Transverse colon (tissue), 4 donors: Measurements from ENCODE around the gene GLRX. TPM values are rescaled to one million over a fixed set of nuclear protein-coding genes. Genes with fewer than 3 reads are reported as not detected.

Source experiments
- DNase-seq: peaks from one replicate; pipeline ENCODE4 v3.0.0-alpha.2; 2019
- H3K27ac ChIP-seq, 4 donors: fragments of 200-600 bp; sonication (generic); 2 replicates each; pipeline ENCODE4 v1.5.1; 2016 to 2018; ENCODE audit warnings: inconsistent platforms in 4 of 4
- H3K27me3 ChIP-seq: fragments of 200-600 bp; sonication (generic); 2 replicates; pipeline ENCODE4 v1.5.1; 2017; ENCODE audit warnings: inconsistent platforms
- H3K36me3 ChIP-seq, 4 donors: fragments of 200-600 bp; sonication (generic); 2 replicates each; pipeline ENCODE4 v1.5.1; 2017 to 2019; ENCODE audit warnings: inconsistent platforms in 4 of 4
- H3K4me1 ChIP-seq, 4 donors: fragments of 200-600 bp; sonication (generic); 2 replicates each; pipeline ENCODE4 v1.5.1; 2017 to 2020; ENCODE audit warnings: inconsistent platforms in 4 of 4
- H3K4me3 ChIP-seq, 4 donors: fragments of 200-600 bp; sonication (generic); 1 replicate in 1 of 4; 2 replicates in 3 of 4; pipeline versions ENCODE4 v1.5.1 to v1.6.1; 2017 to 2019; ENCODE audit warnings: inconsistent platforms in 4 of 4
- H3K9me3 ChIP-seq, 2 donors: fragments of 200-600 bp; sonication (generic); 2 replicates each; pipeline ENCODE4 v1.5.1; 2017 to 2019; ENCODE audit warnings: inconsistent platforms in 2 of 2
- EP300 ChIP-seq: sonication (generic); formaldehyde crosslinking; IDR thresholded peaks from one replicate; pipeline ENCODE4 v1.6.1; 2017; ENCODE audit warnings: antibody characterized with exemption, low read depth
- POLR2A ChIP-seq: fragments of 450-650 bp; IDR thresholded peaks from one replicate; pipeline ENCODE4 v1.6.1; 2016; ENCODE audit warnings: antibody characterized with exemption, mild to moderate bottlenecking, moderate library complexity
- POLR2AphosphoS5 ChIP-seq, 3 donors: sonication (generic); formaldehyde crosslinking; IDR thresholded peaks; one replicate each; pipeline ENCODE4 v1.6.1; 2016; ENCODE audit warnings: antibody characterized with exemption in 3 of 3
- WGBS, 2 donors: methylation state at CpG; one replicate each; pipeline ENCODE4 v1.1.5; 2018; ENCODE audit warnings: low coverage in 1 of 2; 5-methylcytosine and 5-hydroxymethylcytosine counted together
- in situ Hi-C, 4 donors: fragments of 200-750 bp; cut with MboI; loops; one replicate each; pipeline versions ENCODE4 v1.15.0 to v1.15.1; 2017; ENCODE audit warnings: low sequenced_read_pairs in 3 of 4, low pct_ligation_motif_present in 1 of 4, low pct_unique_long_range_greater_than_20kb in 1 of 4
- intact Hi-C: fragments of 100-400 bp; cut with DNase I; formaldehyde crosslinking; loops from one replicate; pipeline ENCODE4 v1.15.1; 2023; ENCODE audit warnings: low total_unique reads
- total RNA-seq, 4 donors: library from RNA; depleted of rRNA; stranded (reverse); fragments of >200 nt; gene quantifications; one replicate each; pipeline ENCODE4 v1.1.0, GENCODE V29; 2016
- TF ChIP-seq, protein P1 (sequence below), 5 experiments: fragments of 200-600 bp in 3 of 5; fragments of 450-650 bp in 2 of 5; sonication (generic) in 3 of 5; IDR thresholded peaks; 1 replicate in 2 of 5; 2 replicates in 3 of 5; pipeline ENCODE4 v1.5.1; 2016 to 2017; ENCODE audit warnings: antibody characterized with exemption in 5 of 5, inconsistent platforms in 3 of 5, mild to moderate bottlenecking in 2 of 5, moderate library complexity in 1 of 5

GLRX gene
- total RNA-seq, 4 donors from 2014 or later = 50.5 to 112 (median 64.4) TPM

DNA sequence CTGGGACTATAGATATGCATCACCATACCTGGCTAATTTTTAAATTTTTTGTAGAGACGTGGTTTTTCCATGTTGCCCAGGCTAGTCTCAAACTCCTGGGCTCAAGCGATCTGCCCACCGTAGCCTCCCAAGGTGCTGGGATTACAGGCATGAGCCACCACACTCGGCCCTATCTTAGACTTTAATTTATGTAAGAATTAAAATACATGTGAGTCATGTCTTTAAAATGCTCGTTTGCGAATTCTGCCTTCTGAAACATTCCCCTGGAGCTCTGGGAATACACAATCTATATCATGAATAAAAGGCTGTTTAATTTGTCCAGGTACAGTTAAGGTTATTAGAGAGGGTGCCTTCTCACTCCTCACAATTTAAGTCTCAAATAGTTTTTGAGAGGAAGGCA, 58.6 kb downstream of the GLRX start:
- peaks cover 0 to 37% (median 23%) of the 10 kb centered on the region in 4 donors for H3K4me1 ChIP-seq
- no peaks in the 10 kb centered on the region for H3K27me3 ChIP-seq
- peaks cover 0 to 6% (median 2%) of the 10 kb centered on the region in 4 donors for H3K36me3 ChIP-seq
- no peak overlapping the region for H3K27ac ChIP-seq
- intact Hi-C loops = no loop called here
- H3K9me3 ChIP-seq = no peaks in the 10 kb centered on the region
- no peak overlapping the region for H3K4me3 ChIP-seq
- 93 to 94% methylated on average over 3 to 6 of the region's 6 CpGs for WGBS, 2 donors
- no peak for DNase-seq
- in situ Hi-C loops = loop anchor here in 1 of 4 donors (10.0 kb wide), 1 partner anchor 109 kb away; no protein-coding TSS in a partner anchor
- no peak for TF ChIP-seq POLR2A
- TF ChIP-seq, protein P1, sequence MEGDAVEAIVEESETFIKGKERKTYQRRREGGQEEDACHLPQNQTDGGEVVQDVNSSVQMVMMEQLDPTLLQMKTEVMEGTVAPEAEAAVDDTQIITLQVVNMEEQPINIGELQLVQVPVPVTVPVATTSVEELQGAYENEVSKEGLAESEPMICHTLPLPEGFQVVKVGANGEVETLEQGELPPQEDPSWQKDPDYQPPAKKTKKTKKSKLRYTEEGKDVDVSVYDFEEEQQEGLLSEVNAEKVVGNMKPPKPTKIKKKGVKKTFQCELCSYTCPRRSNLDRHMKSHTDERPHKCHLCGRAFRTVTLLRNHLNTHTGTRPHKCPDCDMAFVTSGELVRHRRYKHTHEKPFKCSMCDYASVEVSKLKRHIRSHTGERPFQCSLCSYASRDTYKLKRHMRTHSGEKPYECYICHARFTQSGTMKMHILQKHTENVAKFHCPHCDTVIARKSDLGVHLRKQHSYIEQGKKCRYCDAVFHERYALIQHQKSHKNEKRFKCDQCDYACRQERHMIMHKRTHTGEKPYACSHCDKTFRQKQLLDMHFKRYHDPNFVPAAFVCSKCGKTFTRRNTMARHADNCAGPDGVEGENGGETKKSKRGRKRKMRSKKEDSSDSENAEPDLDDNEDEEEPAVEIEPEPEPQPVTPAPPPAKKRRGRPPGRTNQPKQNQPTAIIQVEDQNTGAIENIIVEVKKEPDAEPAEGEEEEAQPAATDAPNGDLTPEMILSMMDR (IDR thresholded peaks at IDR 0.05) = no peak
- no peak for TF ChIP-seq POLR2AphosphoS5 (IDR thresholded peaks at IDR 0.05)
- TF ChIP-seq EP300 = no peak

Other genes with a start within 250 kb of the GLRX start
- gene GPR150, start 202.6 kb downstream of the GLRX start, total RNA-seq = under 1 TPM in 2 of 4 donors, not detected in 2; 0.41 to 0.60 TPM
- 1 to 10 TPM in 2 of 4 donors, not detected in 2; 1.1 to 1.4 TPM for gene RFESD, start 175.9 kb downstream of the GLRX start, total RNA-seq
- 1 to 10 TPM in 1 of 4 donors, under 1 TPM in 1, not detected in 2; 0.82 to 1.5 TPM for gene SPATA9, start 139.7 kb downstream of the GLRX start, total RNA-seq
- 100 to 1,000 TPM in 1 of 4 donors, 10 to 100 TPM in 3; 53.0 to 143 (median 84.2) TPM for gene RHOBTB3, start 91.4 kb downstream of the GLRX start, total RNA-seq
- 10 to 100 TPM in 3 of 4 donors, 1 to 10 TPM in 1; 5.8 to 46.8 (median 19.7) TPM for gene ELL2, start 139.1 kb upstream of the GLRX start, total RNA-seq